Panc1 (cell line): ENCODE results near the gene KNSTRN. TPM values are rescaled to one million over a fixed set of nuclear protein-coding genes. Genes with fewer than 3 reads are reported as not detected.

Source experiments
- ATAC-seq: fragments of 200-7000 bp; cut with Tn5 transposase; 2 replicates; pipeline ENCODE4 v1.9.1; 2020; ENCODE audit warnings: mild to moderate bottlenecking, moderate library complexity
- BruUV-seq: library from RNA; stranded (reverse); fragments of 400-500 nt; replicated peaks from 2 replicates; lab custom pipeline; 2021; lab: Mats Ljungman, UMichigan
- CTCF ChIA-PET: fragments of 300-600 bp; sonication (Branson Sonifier 250); formaldehyde crosslinking; loops from one replicate; lab custom pipeline; 2022; ENCODE audit warnings: antibody characterized with exemption; lab: Charles Lee
- POLR2A ChIA-PET: fragments of 300-600 bp; sonication (Branson Sonifier 250); formaldehyde crosslinking; loops from one replicate; lab custom pipeline; 2022; ENCODE audit warnings: antibody characterized with exemption; lab: Charles Lee
- DNase-seq: peaks from one replicate; pipeline ENCODE4 v3.0.0-alpha.2; 2010; ENCODE audit warnings: low read depth, low spot score
- H3K27ac ChIP-seq: 2 replicates; pipeline ENCODE4 v1.5.1; 2011; ENCODE audit warnings: mild to moderate bottlenecking, low read length, inconsistent platforms
- H3K27me3 ChIP-seq: fragments of 200-500 bp; sonication (Bioruptor generic); 2 replicates; pipeline ENCODE4 v1.6.0; 2014; ENCODE audit warnings: low read length, inconsistent platforms; ENCODE audit not compliant: control insufficient read depth, insufficient read depth
- H3K36me3 ChIP-seq: fragments of 200-500 bp; sonication (Bioruptor generic); 2 replicates; pipeline ENCODE4 v1.5.1; 2014; ENCODE audit warnings: inconsistent platforms, mild to moderate bottlenecking, low read length, moderate library complexity; ENCODE audit not compliant: control insufficient read depth, insufficient read depth
- H3K4me1 ChIP-seq: 2 replicates; pipeline ENCODE4 v1.5.1; 2011; ENCODE audit warnings: inconsistent platforms, mild to moderate bottlenecking, low read length, moderate library complexity; ENCODE audit not compliant: control insufficient read depth, insufficient read depth
- H3K4me3 ChIP-seq, 2 experiments: 2 replicates each; pipeline ENCODE4 v1.5.1; 2011 to 2012; ENCODE audit warnings: low read depth in 2 of 2, low read length in 2 of 2, mild to moderate bottlenecking in 2 of 2, inconsistent platforms in 1 of 2, moderate library complexity in 1 of 2
- H3K9me3 ChIP-seq: fragments of 200-500 bp; sonication (Bioruptor generic); 2 replicates; pipeline ENCODE4 v1.5.1; 2014; ENCODE audit warnings: low read depth, mild to moderate bottlenecking, inconsistent platforms, low read length, moderate library complexity; ENCODE audit not compliant: control insufficient read depth, insufficient read depth
- CTCF ChIP-seq: fragments of 450-650 bp; IDR thresholded peaks from 2 replicates; pipeline ENCODE4 v1.5.1; 2017; ENCODE audit warnings: mild to moderate bottlenecking
- POLR2AphosphoS5 ChIP-seq: IDR thresholded peaks from 2 replicates; pipeline ENCODE4 v1.6.1; 2012; ENCODE audit warnings: mild to moderate bottlenecking, low read depth, low read length, moderate library complexity
- REST ChIP-seq, 2 experiments: IDR thresholded peaks; 2 replicates each; pipeline ENCODE4 v1.6.1; 2011 to 2012; ENCODE audit warnings: low read depth in 2 of 2, control low read depth in 1 of 2, low read length in 1 of 2, mild to moderate bottlenecking in 1 of 2, moderate library complexity in 1 of 2; ENCODE audit not compliant: insufficient read depth in 1 of 2
- SIN3A ChIP-seq: IDR thresholded peaks from 2 replicates; pipeline ENCODE4 v1.6.1; 2012; ENCODE audit warnings: low read depth, mild to moderate bottlenecking, low read length, moderate library complexity, borderline replicate concordance; ENCODE audit not compliant: insufficient read depth
- TCF7L2 ChIP-seq: IDR thresholded peaks from 2 replicates; pipeline ENCODE4 v1.6.1; 2011; ENCODE audit warnings: mild to moderate bottlenecking, low read depth, low read length, inconsistent platforms
- in situ Hi-C: cut with HindIII; loops from 2 replicates; pipeline ENCODE4 v1.10.0; 2016; ENCODE audit warnings: low sequenced_read_pairs, low pct_unique_long_range_greater_than_20kb
- intact Hi-C: fragments of 100-400 bp; cut with micrococcal nuclease; formaldehyde crosslinking; loops from one replicate; pipeline ENCODE4 v1.10.0; 2022; ENCODE audit not compliant: unreplicated experiment
- total RNA-seq: library from RNA; stranded (reverse); gene quantifications from one replicate; pipeline ENCODE4 v1.2.1, GENCODE V29; 2021; ENCODE audit not compliant: unreplicated experiment

KNSTRN gene
- total RNA-seq, 1 experiment from 2014 or later: 74.6 TPM

GRCh38 chr15:40355976-40356585 lies 26.4 kb upstream of the KNSTRN start:
- Histone ChIP-seq H3K27ac (no peak overlapping the region), H3K9me3 (no peaks in the 10 kb centered on the region), H3K4me3 (no peak overlapping the region), H3K27me3 (no peaks in the 10 kb centered on the region), H3K4me1 (peaks cover 7% of the 10 kb centered on the region), H3K36me3 (no peaks in the 10 kb centered on the region)
- ChIA-PET POLR2A (interaction anchor here (0.5 kb wide), 1 partner anchor 15 kb away, joined by 3 read pairs; the partner anchor contains the start of gene CCDC9B), CTCF (interaction anchor here (1.1 kb wide), 1 partner anchor 12 kb away, joined by 4 read pairs; no protein-coding TSS in a partner anchor)
- in situ Hi-C loops: no loop called here
- intact Hi-C loops: no loop called here
- DNase-seq (no peak), ATAC-seq (no peak)
- TF ChIP-seq TCF7L2: no peak
- BruUV-seq: no TSS peak

GRCh38 chr15:40357246-40357645 lies 25.3 kb upstream of the KNSTRN start:
- Histone ChIP-seq H3K27ac (peak overlapping the region; percentile 66; the same call in 1 of the 2 replicates), H3K36me3 (no peaks in the 10 kb centered on the region), H3K4me1 (peaks cover 7% of the 10 kb centered on the region), H3K27me3 (no peaks in the 10 kb centered on the region), H3K4me3 (peak overlapping the region; percentile 58 to 67; a peak in 3 of 4 replicates), H3K9me3 (no peaks in the 10 kb centered on the region)
- ChIA-PET CTCF (interaction anchor here (0.5 kb wide), 1 partner anchor 60 kb away, joined by 10 read pairs; no protein-coding TSS in a partner anchor), POLR2A (no interaction called here)
- DNase-seq (no peak), ATAC-seq (no peak)
- no peak for TF ChIP-seq SIN3A
- in situ Hi-C loops (no loop called here), intact Hi-C loops (no loop called here)
- BruUV-seq: no TSS peak

GRCh38 chr15:40357723-40358470 lies 24.6 kb upstream of the KNSTRN start, which contains the start of gene DISP2:
DISP2 (plus strand) TSS chr15:40358219; CDS start chr15:40358322, 103 bp downstream.
- DNase-seq: no peak
- no peak for TF ChIP-seq TCF7L2
- no peak for TF ChIP-seq POLR2AphosphoS5
- TF ChIP-seq REST (IDR thresholded peaks at IDR 0.05; ENCODE audit: insufficient read depth in 1 of 2, low read depth in 2 of 2, low read length in 1 of 2): peak; percentile 89 to 96
- no peak for TF ChIP-seq CTCF
- peak; percentile 100 for TF ChIP-seq SIN3A

More at GRCh38 chr15:40357723-40358470, 24.6 kb upstream of the KNSTRN start, which contains the start of gene DISP2:
- ATAC-seq: peak; percentile 93
- Histone ChIP-seq H3K4me1 (peaks cover 7% of the 10 kb centered on the region), H3K27ac (peak within 1 kb of the TSS; percentile 66), H3K27me3 (no peaks in the 10 kb centered on the region), H3K36me3 (no peaks in the 10 kb centered on the region), H3K9me3 (no peaks in the 10 kb centered on the region), H3K4me3 (peak within 1 kb of the TSS; percentile 58 to 67)
- POLR2A ChIA-PET: no interaction called here
- intact Hi-C loops (no loop called here), in situ Hi-C loops (no loop called here)
- no TSS peak for BruUV-seq
- CTCF ChIA-PET: interaction anchor here (0.5 kb wide), 1 partner anchor 60 kb away, joined by 10 read pairs; no protein-coding TSS in a partner anchor
